Ascending aorta (tissue), 2 donors: ENCODE measurements around the gene MTIF2. TPM values are rescaled to one million over a fixed set of nuclear protein-coding genes. Genes with fewer than 3 reads are reported as not detected.
"Not testable (repeated sequence)": the region's sequence is repeated elsewhere in the genome, so short reads cannot be mapped to it uniquely, and the experiment has no call there.

Source experiments
- DNase-seq, 2 donors: peaks; one replicate each; pipeline ENCODE4 v3.0.0-alpha.2; 2019; ENCODE audit warnings: low spot score in 2 of 2
- H3K27ac ChIP-seq, 2 donors: fragments of 200-600 bp; sonication (generic); one replicate each; pipeline ENCODE4 v1.5.1; 2016 to 2017; ENCODE audit warnings: mild to moderate bottlenecking in 1 of 2
- H3K27me3 ChIP-seq: fragments of 200-600 bp; sonication (generic); one replicate; pipeline ENCODE4 v1.5.1; 2017
- H3K36me3 ChIP-seq, 2 donors: fragments of 200-600 bp; sonication (generic); one replicate each; pipeline ENCODE4 v1.5.1; 2016
- H3K4me1 ChIP-seq, 2 donors: fragments of 200-600 bp; sonication (generic); one replicate each; pipeline ENCODE4 v1.5.1; 2016 to 2017; ENCODE audit warnings: mild to moderate bottlenecking in 1 of 2
- H3K4me3 ChIP-seq, 2 donors: fragments of 200-600 bp; sonication (generic); one replicate each; pipeline ENCODE4 v1.5.1; 2016 to 2017; ENCODE audit warnings: mild to moderate bottlenecking in 1 of 2
- H3K9me3 ChIP-seq, 2 donors: fragments of 200-600 bp; sonication (generic); one replicate each; pipeline ENCODE4 v1.5.1; 2016
- intact Hi-C: fragments of 100-400 bp; cut with DNase I; formaldehyde crosslinking; loops from one replicate; pipeline ENCODE4 v1.15.1; 2023
- total RNA-seq: library from RNA; depleted of rRNA; stranded (reverse); fragments of >200 nt; gene quantifications from one replicate; pipeline ENCODE4 v1.1.0, GENCODE V29; 2016
- TF ChIP-seq, protein P1 (sequence below), 3 experiments: fragments of 200-600 bp in 2 of 3; fragments of 450-650 bp in 1 of 3; sonication (generic) in 2 of 3; IDR thresholded peaks; one replicate each; pipeline ENCODE4 v1.5.1; 2016 to 2019; ENCODE audit warnings: antibody characterized with exemption in 3 of 3, mild to moderate bottlenecking in 1 of 3, moderate library complexity in 1 of 3

MTIF2 gene
- total RNA-seq, 1 donor from 2014 or later, result 15.2 TPM

DNA sequence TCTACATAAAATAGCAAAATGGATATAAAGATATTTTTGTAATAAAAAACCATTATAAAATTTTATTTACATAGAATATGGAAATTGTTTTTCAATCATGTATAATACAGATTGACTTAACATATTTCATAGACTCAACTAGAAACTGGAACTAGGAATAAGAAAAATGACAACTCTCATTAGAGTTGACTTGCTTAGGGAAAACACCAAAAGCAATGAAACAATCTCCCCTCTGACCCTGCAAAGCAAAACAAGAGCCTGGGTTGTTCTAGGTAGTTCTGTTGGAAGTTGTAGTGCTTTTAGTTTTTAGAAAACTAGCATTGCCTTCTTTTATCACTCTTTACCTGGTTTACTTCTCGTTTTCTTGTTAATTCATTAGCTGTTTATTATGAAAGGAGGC is 32.2 kb upstream of the MTIF2 start:
- Histone ChIP-seq H3K9me3 (no peaks in the 10 kb centered on the region), H3K27me3 (no peaks in the 10 kb centered on the region), H3K4me3 (no peak overlapping the region), H3K36me3 (peaks cover 0 to 23% of the 10 kb centered on the region in 2 donors), H3K27ac (no peak overlapping the region), H3K4me1 (no peaks in the 10 kb centered on the region)
- TF ChIP-seq, protein P1, sequence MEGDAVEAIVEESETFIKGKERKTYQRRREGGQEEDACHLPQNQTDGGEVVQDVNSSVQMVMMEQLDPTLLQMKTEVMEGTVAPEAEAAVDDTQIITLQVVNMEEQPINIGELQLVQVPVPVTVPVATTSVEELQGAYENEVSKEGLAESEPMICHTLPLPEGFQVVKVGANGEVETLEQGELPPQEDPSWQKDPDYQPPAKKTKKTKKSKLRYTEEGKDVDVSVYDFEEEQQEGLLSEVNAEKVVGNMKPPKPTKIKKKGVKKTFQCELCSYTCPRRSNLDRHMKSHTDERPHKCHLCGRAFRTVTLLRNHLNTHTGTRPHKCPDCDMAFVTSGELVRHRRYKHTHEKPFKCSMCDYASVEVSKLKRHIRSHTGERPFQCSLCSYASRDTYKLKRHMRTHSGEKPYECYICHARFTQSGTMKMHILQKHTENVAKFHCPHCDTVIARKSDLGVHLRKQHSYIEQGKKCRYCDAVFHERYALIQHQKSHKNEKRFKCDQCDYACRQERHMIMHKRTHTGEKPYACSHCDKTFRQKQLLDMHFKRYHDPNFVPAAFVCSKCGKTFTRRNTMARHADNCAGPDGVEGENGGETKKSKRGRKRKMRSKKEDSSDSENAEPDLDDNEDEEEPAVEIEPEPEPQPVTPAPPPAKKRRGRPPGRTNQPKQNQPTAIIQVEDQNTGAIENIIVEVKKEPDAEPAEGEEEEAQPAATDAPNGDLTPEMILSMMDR (IDR thresholded peaks at IDR 0.05), result no peak
- DNase-seq, result no peak
- intact Hi-C loops, result no loop called here

DNA sequence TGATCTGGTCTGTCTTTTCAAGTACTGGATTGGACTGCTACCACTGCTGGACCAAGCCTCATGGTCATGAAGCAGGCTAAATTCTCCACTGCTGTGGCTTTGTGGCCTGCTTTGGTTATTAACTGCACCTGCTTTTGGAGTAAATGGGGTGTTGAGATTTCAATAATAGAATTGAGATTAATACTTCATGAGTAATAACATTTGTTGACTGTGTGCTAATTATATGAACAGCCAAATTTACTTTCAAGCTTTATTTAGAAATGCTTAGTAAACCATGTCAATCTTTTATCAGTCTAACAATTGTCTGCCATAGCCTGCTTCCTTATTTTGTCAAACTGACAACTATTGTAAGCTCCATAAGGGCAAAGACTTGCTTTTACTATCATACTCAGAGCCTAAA is 27.4 kb upstream of the MTIF2 start:
- DNase-seq, result no peak
- no peak overlapping the region for H3K4me3 ChIP-seq
- no peaks in the 10 kb centered on the region for H3K9me3 ChIP-seq
- TF ChIP-seq, protein P1 (IDR thresholded peaks at IDR 0.05), result no peak
- no peaks in the 10 kb centered on the region for H3K4me1 ChIP-seq
- no peaks in the 10 kb centered on the region for H3K27me3 ChIP-seq
- H3K36me3 ChIP-seq, result peaks cover 6 to 18% of the 10 kb centered on the region in 2 donors
- intact Hi-C loops, result no loop called here
- no peak overlapping the region for H3K27ac ChIP-seq

DNA sequence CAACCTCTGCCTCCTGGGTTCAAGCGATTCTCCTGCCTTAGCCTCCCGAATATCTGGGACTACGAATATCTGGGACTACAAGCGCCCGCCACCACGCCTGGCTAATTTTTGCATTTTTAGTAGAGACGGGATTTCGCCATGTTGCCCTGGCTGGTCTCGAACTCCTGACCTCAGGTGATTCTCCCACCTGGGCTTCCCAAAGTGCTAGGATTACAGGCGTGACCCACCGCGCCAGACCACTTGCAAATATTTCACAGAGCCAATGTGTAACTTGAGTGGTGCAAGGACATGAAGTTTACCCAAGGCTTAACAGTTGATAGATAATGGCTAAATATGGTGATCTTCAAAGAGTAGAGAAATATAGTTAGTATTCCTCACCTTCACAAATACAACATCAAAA is 14.1 kb upstream of the MTIF2 start:
- no peaks in the 10 kb centered on the region for H3K27me3 ChIP-seq
- peak overlapping the region; percentile 92 for H3K27ac ChIP-seq
- intact Hi-C loops, result loop anchor here (5.0 kb wide), 3 partner anchors 51 to 234 kb away; partner anchors contain the start of genes CFAP36, CLHC1 and RPS27A
- peaks cover 0 to 9% of the 10 kb centered on the region in 2 donors for H3K4me1 ChIP-seq
- H3K9me3 ChIP-seq, result no peaks in the 10 kb centered on the region
- no peaks in the 10 kb centered on the region for H3K36me3 ChIP-seq
- TF ChIP-seq, protein P1 (IDR thresholded peaks at IDR 0.05), result no peak
- peak overlapping the region; percentile 81 to 87 for H3K4me3 ChIP-seq
- DNase-seq, result no peak

DNA sequence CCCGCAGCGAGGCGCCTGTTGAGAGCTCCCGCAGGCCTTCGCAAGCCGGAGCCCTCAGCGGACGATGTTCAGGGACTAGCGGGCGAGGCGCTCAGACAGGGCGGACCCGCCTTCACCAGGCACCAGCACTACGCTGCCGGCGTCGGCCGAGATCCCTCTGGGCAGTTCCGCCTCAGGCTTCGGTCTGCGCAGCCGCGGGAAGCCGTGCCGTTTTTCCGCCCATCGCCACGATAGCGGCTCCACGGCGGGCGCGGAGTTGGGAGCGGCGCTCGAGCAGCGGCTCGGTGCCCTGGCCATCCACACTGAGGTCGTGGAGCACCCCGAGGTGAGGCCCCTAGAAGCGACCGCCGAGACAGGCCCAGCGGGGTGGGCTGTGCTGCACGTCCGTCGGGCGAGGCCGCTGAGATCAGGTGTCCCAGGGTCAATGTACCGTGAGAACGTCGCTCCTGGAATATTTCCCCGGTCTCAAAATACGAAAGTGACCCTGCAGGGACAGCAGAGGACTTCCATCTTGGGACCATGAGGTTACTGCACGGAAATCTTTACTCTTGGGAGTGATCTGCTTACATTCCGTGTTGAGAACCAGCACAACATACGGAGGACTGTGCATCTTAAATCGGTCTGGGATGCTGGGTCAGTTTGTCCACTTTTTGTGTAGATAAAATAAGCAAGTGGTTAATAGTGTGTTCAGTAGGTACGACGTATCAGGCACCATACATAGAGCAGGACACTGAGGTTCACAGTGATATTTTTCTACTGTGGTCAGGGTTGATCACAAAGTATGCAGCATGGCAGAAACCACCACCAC is 13.3 kb upstream of the MTIF2 start:
- TF ChIP-seq, protein P1 (IDR thresholded peaks at IDR 0.05), result no peak
- H3K36me3 ChIP-seq, result no peaks in the 10 kb centered on the region
- DNase-seq, result peak; percentile 43 to 92
- H3K27ac ChIP-seq, result peak overlapping the region; percentile 92
- peak overlapping the region; percentile 81 to 87 for H3K4me3 ChIP-seq
- H3K9me3 ChIP-seq, result no peaks in the 10 kb centered on the region
- intact Hi-C loops, result loop anchor here (1.0 to 5.0 kb wide), 4 partner anchors 13 to 235 kb away; partner anchors contain the start of genes CFAP36, CLHC1, MTIF2 and RPS27A
- peaks cover 0 to 9% of the 10 kb centered on the region in 2 donors for H3K4me1 ChIP-seq
- H3K27me3 ChIP-seq, result no peaks in the 10 kb centered on the region

DNA sequence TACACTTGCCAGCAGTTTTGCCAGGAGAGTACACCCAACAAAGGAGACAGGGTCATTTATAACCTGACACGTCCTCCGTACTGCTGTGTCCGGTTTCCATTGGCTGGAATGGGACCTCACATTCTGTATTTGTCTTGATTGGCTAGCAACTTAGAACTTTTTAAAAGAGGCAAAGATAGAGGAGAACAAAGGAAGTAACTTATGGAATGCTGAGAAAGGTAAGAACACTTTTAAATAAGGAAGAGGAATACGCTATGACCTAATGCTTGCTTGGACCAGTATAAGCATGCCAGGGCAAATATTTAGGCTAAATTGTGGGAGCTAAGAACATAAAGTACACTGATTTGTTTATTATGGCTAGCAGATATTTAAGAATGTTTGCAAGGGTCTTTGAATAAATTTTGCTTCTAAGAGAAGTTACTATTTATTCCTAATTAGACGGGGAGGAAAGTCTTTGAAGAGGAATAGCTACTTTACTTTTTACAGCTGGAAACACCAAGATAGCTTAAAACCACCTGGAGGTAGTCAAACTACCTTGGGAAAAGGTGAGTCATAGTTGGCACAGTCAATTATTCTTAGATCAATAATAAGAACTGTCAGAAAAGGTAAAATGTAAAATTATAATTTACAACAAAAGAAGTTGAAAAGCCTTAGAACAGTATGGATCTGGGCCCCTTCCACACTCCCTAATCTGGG is 12.0 kb upstream of the MTIF2 start:
- intact Hi-C loops, result loop anchor here (5.0 kb wide), 3 partner anchors 49 to 236 kb away; partner anchors contain the start of genes CFAP36, CLHC1 and RPS27A
- peak overlapping the region; percentile 92 for H3K27ac ChIP-seq
- H3K4me1 ChIP-seq, H3K27me3 ChIP-seq, DNase-seq, H3K36me3 ChIP-seq, H3K9me3 ChIP-seq: not testable (repeated sequence)
- peak overlapping the region in 1 of 2 donors; percentile 87 for H3K4me3 ChIP-seq

DNA sequence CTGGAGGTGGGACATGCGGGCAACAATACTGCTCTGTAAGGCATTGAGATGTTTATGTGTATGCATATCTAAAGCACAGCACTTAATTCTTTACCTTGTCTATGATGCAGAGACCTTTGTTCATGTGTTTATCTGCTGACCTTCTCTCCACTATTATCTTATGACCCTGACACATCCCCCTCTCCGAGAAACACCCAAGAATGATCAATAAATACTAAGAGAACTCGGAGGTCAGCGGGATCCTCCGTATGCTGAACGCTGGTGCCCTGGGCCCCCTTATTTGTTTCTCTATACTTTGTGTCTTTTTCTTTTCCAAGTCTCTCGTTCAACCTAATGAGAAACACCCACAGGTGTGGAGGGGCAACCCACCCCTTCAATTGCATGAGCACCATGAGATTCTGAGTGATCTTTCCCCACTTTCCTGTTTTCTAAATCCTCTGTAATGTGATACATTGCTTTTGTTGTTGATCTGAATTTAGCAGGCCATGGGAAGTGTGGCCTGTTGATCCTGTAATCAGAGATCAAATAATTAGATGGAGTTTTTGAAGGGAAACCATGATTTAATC is 10.9 kb upstream of the MTIF2 start:
- not testable (repeated sequence) for H3K4me1 ChIP-seq, H3K9me3 ChIP-seq, H3K4me3 ChIP-seq, H3K27me3 ChIP-seq, H3K27ac ChIP-seq, DNase-seq, H3K36me3 ChIP-seq
- intact Hi-C loops, result loop anchor here (5.0 kb wide), 3 partner anchors 48 to 237 kb away; partner anchors contain the start of genes CFAP36, CLHC1 and RPS27A

DNA sequence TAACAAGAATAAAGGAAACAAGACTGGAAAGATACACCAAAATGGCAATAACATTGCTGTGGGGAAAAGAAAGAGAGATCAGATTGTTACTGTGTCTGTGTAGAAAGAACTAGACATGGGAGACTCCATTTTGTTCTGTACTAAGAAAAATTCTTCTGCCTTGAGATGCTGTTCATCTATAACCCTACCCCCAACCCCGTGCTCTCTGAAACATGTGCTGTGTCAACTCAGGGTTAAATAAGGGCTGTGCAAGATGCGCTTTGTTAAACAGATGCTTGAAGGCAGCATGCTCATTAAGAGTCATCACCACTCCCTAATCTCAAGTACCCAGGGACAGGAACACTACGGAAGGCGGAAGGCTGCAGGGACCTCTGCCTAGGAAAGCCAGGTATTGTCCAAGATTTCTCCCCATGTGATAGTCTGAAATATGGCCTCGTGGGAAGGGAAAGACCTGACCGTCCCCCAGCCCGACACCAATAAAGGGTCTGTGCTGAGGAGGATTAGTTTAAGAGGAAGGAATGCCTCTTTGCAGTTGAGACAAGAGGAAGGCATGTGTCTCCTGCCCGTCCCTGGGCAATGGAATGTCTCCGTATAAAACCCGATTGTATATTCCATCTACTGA is 10.3 kb upstream of the MTIF2 start:
- H3K4me1 ChIP-seq, H3K27ac ChIP-seq, DNase-seq, H3K36me3 ChIP-seq, H3K27me3 ChIP-seq, H3K9me3 ChIP-seq, intact Hi-C loops, H3K4me3 ChIP-seq: not testable (repeated sequence)
